Colonic mucosa (tissue), 4 donors: Measurements from ENCODE around the gene FAP. TPM values are rescaled to one million over a fixed set of nuclear protein-coding genes. Genes with fewer than 3 reads are reported as not detected.

Experiments used
- DNase-seq: peaks from one replicate; pipeline ENCODE4 v3.0.0-alpha.2; 2020
- H3K27ac ChIP-seq: fragments of 200-600 bp; one replicate; pipeline ENCODE4 v1.8.0; 2021
- H3K27me3 ChIP-seq: fragments of 200-600 bp; one replicate; pipeline ENCODE4 v1.8.0; 2021
- H3K36me3 ChIP-seq: fragments of 200-600 bp; one replicate; pipeline ENCODE4 v1.8.0; 2021
- H3K4me1 ChIP-seq: fragments of 200-600 bp; one replicate; pipeline ENCODE4 v1.8.0; 2021; ENCODE audit warnings: mild to moderate bottlenecking
- H3K4me3 ChIP-seq: fragments of 200-600 bp; one replicate; pipeline ENCODE4 v1.8.0; 2021
- H3K9ac ChIP-seq, 2 donors: one replicate each; pipeline ENCODE4 v1.7.0; 2013; ENCODE audit warnings: control low read depth in 2 of 2, low read depth in 2 of 2, low read length in 2 of 2
- H3K9me3 ChIP-seq: fragments of 200-600 bp; one replicate; pipeline ENCODE4 v1.8.0; 2021
- CTCF ChIP-seq: fragments of 200-600 bp; IDR thresholded peaks from one replicate; pipeline ENCODE4 v1.8.0; 2022; ENCODE audit warnings: antibody characterized with exemption, mild to moderate bottlenecking
- intact Hi-C: fragments of 100-400 bp; cut with DNase I; formaldehyde crosslinking; loops from one replicate; pipeline ENCODE4 v1.14.1; 2022
- total RNA-seq, 2 donors: library from RNA; stranded (reverse); fragmentation: NEBNext Ultra II Directional in 1 of 2; extraction: Animal tissue kit (Norgen Biotek cat#: 25700) in 1 of 2; gene quantifications; one replicate each; pipeline ENCODE4 v1.2.1, GENCODE V29; 2021
- donor health status: healthy.
- donor health status: DM: no; HTN: no; CAD: no.
- donor health status: DM: no; HTN: no; CAD: no.

Gene FAP
- total RNA-seq, 2 donors from 2014 or later, result 1.1 to 1.8 TPM

- Histone ChIP-seq H3K9me3 (no peaks in the 10 kb centered on the region), H3K9ac (no peak overlapping the region), H3K36me3 (no peaks in the 10 kb centered on the region), H3K4me3 (no peak overlapping the region), H3K4me1 (no peaks in the 10 kb centered on the region), H3K27ac (no peak overlapping the region), H3K27me3 (no peaks in the 10 kb centered on the region)
- intact Hi-C loops, result no loop called here
- DNase-seq, result no peak
- no peak for TF ChIP-seq CTCF
These were observed 11.2 kb downstream of the FAP start for GRCh38 chr2:162232027-162232426.

- Histone ChIP-seq H3K4me1 (no peaks in the 10 kb centered on the region), H3K9me3 (no peaks in the 10 kb centered on the region), H3K27me3 (no peaks in the 10 kb centered on the region), H3K9ac (no peak overlapping the region), H3K36me3 (no peaks in the 10 kb centered on the region), H3K27ac (no peak overlapping the region), H3K4me3 (no peak overlapping the region)
- intact Hi-C loops, result no loop called here
- no peak for TF ChIP-seq CTCF
- DNase-seq, result no peak
These were observed 12.5 kb downstream of the FAP start for GRCh38 chr2:162230761-162231160.

- TF ChIP-seq CTCF, result no peak
- DNase-seq, result no peak
- Histone ChIP-seq H3K9me3 (no peaks in the 10 kb centered on the region), H3K27ac (no peak overlapping the region), H3K4me1 (no peaks in the 10 kb centered on the region), H3K27me3 (no peaks in the 10 kb centered on the region), H3K9ac (no peak overlapping the region), H3K4me3 (no peak overlapping the region), H3K36me3 (no peaks in the 10 kb centered on the region)
- intact Hi-C loops, result no loop called here
These were observed 16.4 kb downstream of the FAP start for GRCh38 chr2:162226836-162227235.

GRCh38 chr2:162221064-162221463, 22.2 kb downstream of the FAP start:
- peak; percentile 60 for DNase-seq
- no peaks in the 10 kb centered on the region for H3K27me3 ChIP-seq
- intact Hi-C loops, result loop anchor here (5.0 kb wide), 1 partner anchor 76 kb away; no protein-coding TSS in a partner anchor

GRCh38 chr2:162220368-162220767, 22.9 kb downstream of the FAP start:
- Histone ChIP-seq H3K4me3 (no peak overlapping the region), H3K27ac (no peak overlapping the region)
- intact Hi-C loops, result loop anchor here (5.0 kb wide), 1 partner anchor 77 kb away; no protein-coding TSS in a partner anchor

More at GRCh38 chr2:162221064-162221463, 22.2 kb downstream of the FAP start:
- Histone ChIP-seq H3K9ac (no peak overlapping the region), H3K36me3 (no peaks in the 10 kb centered on the region), H3K4me3 (no peak overlapping the region), H3K9me3 (no peaks in the 10 kb centered on the region), H3K27ac (no peak overlapping the region), H3K4me1 (no peaks in the 10 kb centered on the region)
- TF ChIP-seq CTCF, result peak; percentile 73

More at GRCh38 chr2:162220368-162220767, 22.9 kb downstream of the FAP start:
- TF ChIP-seq CTCF, result no peak
- DNase-seq, result no peak
- Histone ChIP-seq H3K4me1 (no peaks in the 10 kb centered on the region), H3K27me3 (no peaks in the 10 kb centered on the region), H3K36me3 (no peaks in the 10 kb centered on the region), H3K9ac (no peak overlapping the region), H3K9me3 (no peaks in the 10 kb centered on the region)
